ENCODE results near the gene SDF4.

SDF4 gene

DNA sequence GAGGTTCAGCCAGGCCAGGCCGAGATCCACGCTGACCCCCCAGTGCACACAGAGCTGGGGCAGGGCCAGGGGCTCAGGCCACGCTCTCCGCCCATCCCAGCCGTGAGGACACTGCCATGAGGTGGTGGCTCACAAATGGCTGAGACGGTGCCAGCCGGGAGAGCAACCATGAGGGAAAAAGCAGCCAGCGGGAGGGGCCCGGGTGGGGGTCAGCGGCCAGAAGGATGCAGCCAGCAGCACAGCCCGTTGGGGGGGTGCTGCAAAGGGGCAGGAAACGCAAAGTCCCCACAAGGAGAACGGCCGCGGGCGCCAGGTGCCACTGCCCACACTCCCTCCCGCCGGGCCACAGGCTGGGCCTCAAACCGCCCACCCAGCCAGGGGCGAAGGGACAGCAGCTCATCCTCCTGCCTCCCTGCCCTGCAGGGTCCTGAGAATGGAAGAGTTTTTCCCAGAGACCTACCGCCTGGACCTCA, 49.8 kb downstream of the SDF4 start:
- no peak for DNase-seq (ENCODE audit: extremely low read depth, low read depth)
- H3K4me3 ChIP-seq (replicated peaks; ENCODE audit: low read depth, low read length): no peak overlapping the region
- TF ChIP-seq, protein P1, sequence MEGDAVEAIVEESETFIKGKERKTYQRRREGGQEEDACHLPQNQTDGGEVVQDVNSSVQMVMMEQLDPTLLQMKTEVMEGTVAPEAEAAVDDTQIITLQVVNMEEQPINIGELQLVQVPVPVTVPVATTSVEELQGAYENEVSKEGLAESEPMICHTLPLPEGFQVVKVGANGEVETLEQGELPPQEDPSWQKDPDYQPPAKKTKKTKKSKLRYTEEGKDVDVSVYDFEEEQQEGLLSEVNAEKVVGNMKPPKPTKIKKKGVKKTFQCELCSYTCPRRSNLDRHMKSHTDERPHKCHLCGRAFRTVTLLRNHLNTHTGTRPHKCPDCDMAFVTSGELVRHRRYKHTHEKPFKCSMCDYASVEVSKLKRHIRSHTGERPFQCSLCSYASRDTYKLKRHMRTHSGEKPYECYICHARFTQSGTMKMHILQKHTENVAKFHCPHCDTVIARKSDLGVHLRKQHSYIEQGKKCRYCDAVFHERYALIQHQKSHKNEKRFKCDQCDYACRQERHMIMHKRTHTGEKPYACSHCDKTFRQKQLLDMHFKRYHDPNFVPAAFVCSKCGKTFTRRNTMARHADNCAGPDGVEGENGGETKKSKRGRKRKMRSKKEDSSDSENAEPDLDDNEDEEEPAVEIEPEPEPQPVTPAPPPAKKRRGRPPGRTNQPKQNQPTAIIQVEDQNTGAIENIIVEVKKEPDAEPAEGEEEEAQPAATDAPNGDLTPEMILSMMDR (IDR thresholded peaks at IDR 0.05; ENCODE audit: low read depth, low read length, missing control alignments): no peak

DNA sequence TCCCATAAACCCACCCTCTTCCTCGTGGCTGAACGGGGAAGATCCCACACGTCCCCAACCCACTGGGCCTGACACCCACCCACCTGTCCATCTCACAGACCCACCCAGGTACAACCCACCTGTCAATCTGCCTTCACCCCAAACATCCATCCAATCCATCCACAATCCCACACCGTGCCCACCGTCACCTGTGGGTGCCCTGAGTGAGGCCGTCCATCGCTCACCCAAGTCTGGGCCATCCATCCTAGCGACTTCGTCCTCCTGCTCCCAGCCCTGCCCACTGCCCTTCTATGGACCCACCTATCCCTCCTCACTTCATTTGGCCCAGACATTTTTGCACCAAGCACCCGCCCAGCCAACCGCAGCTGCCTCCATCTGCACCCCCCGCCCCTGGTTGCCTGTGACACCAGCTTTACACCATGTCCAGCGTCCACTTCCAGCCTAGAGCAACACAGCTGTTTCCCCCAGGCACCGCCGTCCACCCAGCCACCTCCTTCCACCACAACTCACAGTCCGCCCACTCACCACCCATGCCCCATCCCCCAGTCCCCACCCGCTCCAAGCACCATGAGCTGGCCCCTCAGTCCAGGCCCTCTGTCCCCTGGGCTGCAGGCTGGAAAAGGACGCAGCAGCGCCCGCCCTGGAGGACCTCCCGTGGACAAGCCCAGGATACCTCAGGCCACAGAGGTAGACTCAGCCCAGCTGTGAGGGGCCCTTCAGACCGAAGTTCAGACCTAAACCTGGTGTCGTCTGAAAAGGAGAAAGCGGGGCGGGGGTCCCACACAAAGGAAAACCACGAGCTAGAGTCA, 50.5 kb downstream of the SDF4 start:
- TF ChIP-seq, protein P1 (IDR thresholded peaks at IDR 0.05; ENCODE audit: low read depth, low read length, missing control alignments): no peak
- no peak overlapping the region for H3K4me3 ChIP-seq (replicated peaks; ENCODE audit: low read depth, low read length)
- no peak for DNase-seq (ENCODE audit: extremely low read depth, low read depth)

DNA sequence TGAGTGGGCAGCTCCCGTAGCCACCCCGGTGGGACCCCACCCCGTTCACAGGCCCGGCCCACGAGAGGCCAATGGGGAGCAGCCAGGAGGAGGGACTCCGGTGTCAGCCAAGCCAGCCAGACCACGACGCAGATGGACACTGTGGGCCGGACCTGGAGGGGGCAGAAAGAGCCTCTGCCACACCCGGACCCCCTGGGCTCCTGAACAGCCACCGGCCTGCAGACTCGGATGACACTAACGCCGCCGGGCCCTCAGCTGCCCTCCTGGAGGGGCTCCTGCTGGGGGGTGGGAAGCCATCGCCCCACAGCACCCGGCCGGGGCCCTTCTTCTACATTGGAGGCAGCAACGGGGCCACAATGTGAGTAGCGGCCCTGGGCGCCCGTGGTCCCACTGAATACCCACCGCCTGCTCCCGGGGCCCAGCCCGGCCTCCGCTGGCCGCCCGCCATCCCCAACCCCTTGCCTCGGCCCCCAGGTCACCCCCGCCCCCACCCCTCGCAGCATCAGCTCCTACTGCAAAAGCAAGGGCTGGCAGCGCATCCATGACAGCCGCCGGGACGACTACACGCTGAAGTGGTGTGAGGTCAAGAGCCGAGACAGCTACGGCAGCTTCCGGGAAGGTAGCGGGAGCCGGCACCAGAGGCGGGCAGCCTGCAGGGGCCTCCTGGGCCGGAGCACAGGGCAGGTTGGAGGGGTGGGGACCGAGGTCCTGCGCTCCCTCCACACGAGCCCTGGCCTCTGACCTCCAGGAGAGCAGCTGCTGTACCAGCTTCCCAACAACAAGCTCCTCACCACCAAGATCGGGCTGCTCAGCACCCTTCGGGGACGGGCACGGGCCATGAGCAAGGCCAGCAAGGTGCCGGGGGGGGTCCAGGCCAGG, 51.6 kb downstream of the SDF4 start:
- TF ChIP-seq, protein P1 (IDR thresholded peaks at IDR 0.05; ENCODE audit: low read depth, low read length, missing control alignments): no peak
- DNase-seq (ENCODE audit: extremely low read depth, low read depth): no peak
- H3K4me3 ChIP-seq (replicated peaks; ENCODE audit: low read depth, low read length): no peak overlapping the region

DNA sequence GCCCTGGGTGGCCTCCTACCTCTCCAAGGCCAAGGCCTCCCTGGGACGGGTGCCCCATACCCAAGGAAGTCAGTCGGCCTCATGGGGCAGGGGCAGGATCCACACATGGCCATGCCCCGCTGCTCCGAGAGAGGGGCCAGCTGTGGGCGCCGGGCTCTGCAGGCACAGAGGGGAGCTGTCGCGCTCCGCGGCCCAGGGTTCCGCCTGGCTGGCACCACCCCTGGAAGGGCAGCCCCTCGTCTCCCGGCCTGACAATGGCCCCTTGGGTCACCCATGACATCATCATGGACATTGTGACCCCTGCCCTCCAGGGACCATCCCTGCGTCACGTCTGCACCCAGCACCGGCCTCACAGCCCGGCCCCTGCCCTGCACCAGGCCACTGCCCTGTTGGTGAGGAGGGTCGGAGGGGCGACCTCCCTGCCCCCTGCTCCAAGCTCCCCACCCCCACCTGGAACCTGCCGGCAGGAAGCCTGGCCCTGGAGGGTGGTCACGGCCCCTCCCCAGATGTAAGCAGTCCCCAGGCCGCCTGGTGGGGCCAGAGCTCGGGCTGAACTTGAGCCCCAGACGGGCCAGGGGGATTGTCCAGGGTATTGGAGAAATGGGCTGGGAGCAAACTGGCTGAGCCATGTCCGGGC, 52.3 kb downstream of the SDF4 start:
- no peak for DNase-seq (ENCODE audit: extremely low read depth, low read depth)
- no peak overlapping the region for H3K4me3 ChIP-seq (replicated peaks; ENCODE audit: low read depth, low read length)
- TF ChIP-seq, protein P1 (IDR thresholded peaks at IDR 0.05; ENCODE audit: low read depth, low read length, missing control alignments): no peak

DNA sequence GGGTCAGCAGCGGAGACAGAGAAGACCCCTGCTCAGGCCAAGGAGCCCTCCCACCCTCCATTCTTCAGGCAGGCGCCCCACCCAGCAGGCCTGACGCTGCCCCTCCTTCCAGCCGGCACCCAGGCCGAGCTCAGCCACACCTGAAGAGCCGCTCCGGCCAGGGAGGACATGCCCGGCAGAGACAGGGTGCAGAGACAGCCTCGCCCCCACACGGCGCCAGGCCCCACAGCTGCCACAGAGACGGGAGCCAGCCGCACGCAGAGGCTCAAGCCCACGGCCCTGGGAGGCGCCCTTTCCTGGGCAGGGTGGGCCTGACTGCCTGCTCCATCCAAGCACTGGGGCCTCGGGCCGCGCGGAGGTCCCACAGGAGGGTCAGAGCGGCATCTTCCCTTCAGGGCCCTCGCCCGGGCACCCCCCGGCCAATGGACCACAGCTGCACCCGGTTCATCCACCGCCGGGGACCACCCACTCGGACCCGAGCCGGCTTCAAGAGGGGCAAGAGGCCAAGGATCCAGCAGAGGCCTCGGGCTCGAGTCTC, 52.9 kb downstream of the SDF4 start:
- TF ChIP-seq, protein P1 (IDR thresholded peaks at IDR 0.05; ENCODE audit: low read depth, low read length, missing control alignments): no peak
- DNase-seq (ENCODE audit: extremely low read depth, low read depth): no peak
- no peak overlapping the region for H3K4me3 ChIP-seq (replicated peaks; ENCODE audit: low read depth, low read length)

DNA sequence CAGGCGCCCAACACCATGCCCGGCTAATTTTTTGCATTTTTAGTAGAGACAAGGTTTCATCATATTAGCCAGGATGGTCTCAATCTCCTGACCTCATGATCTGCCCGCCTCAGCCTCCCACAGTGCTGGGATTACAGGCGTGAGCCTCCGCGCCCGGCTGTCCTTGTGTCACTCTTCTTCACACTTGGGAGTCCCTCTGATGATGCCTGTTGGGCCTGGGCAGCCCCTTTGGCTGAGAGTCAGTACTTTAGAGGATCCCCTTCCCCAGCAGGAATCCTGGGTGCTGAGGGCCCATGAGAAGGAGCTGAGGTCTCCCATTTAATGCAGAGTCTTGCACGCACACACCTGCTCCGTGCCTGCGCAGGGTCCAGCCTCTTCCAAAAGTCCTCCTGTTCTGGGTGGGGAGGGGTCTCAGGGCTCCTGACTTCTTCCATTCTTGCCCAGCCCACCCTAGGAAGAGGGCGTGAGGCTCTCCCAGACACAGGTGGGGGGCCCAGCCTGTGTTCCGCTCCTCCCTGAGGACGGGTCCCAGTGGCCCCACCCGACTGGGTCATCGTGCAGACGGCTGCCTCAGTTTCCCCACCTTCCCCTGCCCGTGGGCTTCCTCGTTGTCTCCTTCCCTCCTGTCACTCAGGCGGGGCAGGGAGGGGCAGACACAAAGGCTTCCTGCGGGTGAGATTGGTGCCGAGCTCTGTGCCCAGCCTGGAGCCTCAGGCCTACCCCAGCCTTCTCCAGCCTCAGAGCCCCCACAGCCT, 54.2 kb downstream of the SDF4 start:
- DNase-seq (ENCODE audit: extremely low read depth, low read depth): no peak
- TF ChIP-seq, protein P1 (IDR thresholded peaks at IDR 0.05; ENCODE audit: low read depth, low read length, missing control alignments): no peak

More for the DNA sequence above, 54.2 kb downstream of the SDF4 start:
- no peak overlapping the region for H3K4me3 ChIP-seq (replicated peaks; ENCODE audit: low read depth, low read length)

Data from HFF-Myc (cell line).